Measurements from ENCODE around the gene GDF2. TPM values are rescaled to one million over a fixed set of nuclear protein-coding genes. Genes with fewer than 3 reads are reported as not detected.
A peak's percentile ranks its signal among the peaks of the same experiment; 100 is the strongest.

The GDF2 gene
- total RNA-seq, 1 donor from 2014 or later: not detected

DNA sequence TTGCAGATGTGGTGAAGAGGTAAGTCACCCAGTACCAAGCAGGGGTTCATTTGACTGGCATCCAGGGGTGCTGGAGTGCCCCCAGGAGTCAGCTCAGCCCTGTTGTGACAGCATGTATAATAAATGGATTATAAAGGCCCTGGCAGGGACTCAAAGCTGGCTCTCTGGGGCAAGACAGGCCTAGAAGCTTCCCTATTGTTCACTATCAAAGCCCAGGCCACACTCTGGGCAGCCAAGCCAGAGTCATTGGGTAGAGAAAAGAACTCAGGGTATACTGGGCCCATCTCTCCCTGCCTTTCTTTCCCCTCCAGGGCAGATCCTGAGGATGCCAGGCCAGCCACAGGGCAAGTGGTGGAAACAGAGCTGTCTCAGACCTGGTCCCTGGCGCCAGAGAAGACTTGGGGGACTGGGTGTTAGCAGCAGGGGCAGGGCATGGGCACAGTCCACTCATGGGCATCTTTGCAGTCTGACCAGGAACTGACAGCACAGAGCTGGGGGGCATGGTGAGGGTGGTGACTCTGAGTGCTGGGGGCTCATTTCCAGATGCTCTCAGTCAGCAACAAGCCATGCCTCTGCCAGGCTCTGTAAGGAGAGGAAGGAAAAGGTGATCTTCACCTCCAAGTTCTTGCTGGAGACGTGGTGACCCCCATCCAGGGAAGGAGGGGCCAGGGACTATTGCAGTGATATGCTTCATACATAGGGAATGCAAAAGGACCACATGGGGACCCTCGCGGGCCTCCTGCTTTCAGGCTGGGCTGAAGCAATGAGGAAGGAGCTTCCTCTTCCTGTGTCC lies 37.6 kb downstream of the GDF2 start:
- TF ChIP-seq, protein P1, sequence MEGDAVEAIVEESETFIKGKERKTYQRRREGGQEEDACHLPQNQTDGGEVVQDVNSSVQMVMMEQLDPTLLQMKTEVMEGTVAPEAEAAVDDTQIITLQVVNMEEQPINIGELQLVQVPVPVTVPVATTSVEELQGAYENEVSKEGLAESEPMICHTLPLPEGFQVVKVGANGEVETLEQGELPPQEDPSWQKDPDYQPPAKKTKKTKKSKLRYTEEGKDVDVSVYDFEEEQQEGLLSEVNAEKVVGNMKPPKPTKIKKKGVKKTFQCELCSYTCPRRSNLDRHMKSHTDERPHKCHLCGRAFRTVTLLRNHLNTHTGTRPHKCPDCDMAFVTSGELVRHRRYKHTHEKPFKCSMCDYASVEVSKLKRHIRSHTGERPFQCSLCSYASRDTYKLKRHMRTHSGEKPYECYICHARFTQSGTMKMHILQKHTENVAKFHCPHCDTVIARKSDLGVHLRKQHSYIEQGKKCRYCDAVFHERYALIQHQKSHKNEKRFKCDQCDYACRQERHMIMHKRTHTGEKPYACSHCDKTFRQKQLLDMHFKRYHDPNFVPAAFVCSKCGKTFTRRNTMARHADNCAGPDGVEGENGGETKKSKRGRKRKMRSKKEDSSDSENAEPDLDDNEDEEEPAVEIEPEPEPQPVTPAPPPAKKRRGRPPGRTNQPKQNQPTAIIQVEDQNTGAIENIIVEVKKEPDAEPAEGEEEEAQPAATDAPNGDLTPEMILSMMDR (IDR thresholded peaks at IDR 0.05; ENCODE audit: unreplicated experiment): no peak
- no peak overlapping the region for H3K4me3 Mint-ChIP-seq (ENCODE audit: low read depth)

GRCh38 chr10:47360419-47361040 lies 38.3 kb downstream of the GDF2 start:
- H3K27me3 Mint-ChIP-seq: peaks cover 10% of the 10 kb centered on the region
- no peaks in the 10 kb centered on the region for H3K9me3 Mint-ChIP-seq (ENCODE audit: low read depth)
- no peaks in the 10 kb centered on the region for H3K36me3 Mint-ChIP-seq (ENCODE audit: insufficient read depth)
- no peak overlapping the region for H3K27ac Mint-ChIP-seq
- peaks cover 3% of the 10 kb centered on the region for H3K4me1 Mint-ChIP-seq (ENCODE audit: low read depth)
- TF ChIP-seq, protein P1 (IDR thresholded peaks at IDR 0.05; ENCODE audit: unreplicated experiment): no peak
- H3K4me3 Mint-ChIP-seq (ENCODE audit: low read depth): no peak overlapping the region
- DNase-seq (ENCODE audit: low spot score, unreplicated experiment): no peak

More for the DNA sequence above, 37.6 kb downstream of the GDF2 start:
- DNase-seq (ENCODE audit: low spot score, unreplicated experiment): no peak
- Mint-ChIP-seq H3K27me3 (peaks cover 3% of the 10 kb centered on the region), H3K9me3 (ENCODE audit: low read depth) (no peaks in the 10 kb centered on the region), H3K36me3 (ENCODE audit: insufficient read depth) (no peaks in the 10 kb centered on the region), H3K27ac (no peak overlapping the region), H3K4me1 (ENCODE audit: low read depth) (peaks cover 3% of the 10 kb centered on the region)

GRCh38 chr10:47361293-47361692 lies 39.0 kb downstream of the GDF2 start:
- Mint-ChIP-seq H3K27ac (no peak overlapping the region), H3K9me3 (ENCODE audit: low read depth) (no peaks in the 10 kb centered on the region), H3K4me3 (ENCODE audit: low read depth) (no peak overlapping the region), H3K36me3 (ENCODE audit: insufficient read depth) (no peaks in the 10 kb centered on the region), H3K4me1 (ENCODE audit: low read depth) (peaks cover 3% of the 10 kb centered on the region), H3K27me3 (peaks cover 16% of the 10 kb centered on the region)
- peak; percentile 45 for DNase-seq (ENCODE audit: low spot score, unreplicated experiment)
- TF ChIP-seq, protein P1 (IDR thresholded peaks at IDR 0.05; ENCODE audit: unreplicated experiment): peak; percentile 90

GRCh38 chr10:47362199-47362598 lies 39.9 kb downstream of the GDF2 start:
- TF ChIP-seq, protein P1 (IDR thresholded peaks at IDR 0.05; ENCODE audit: unreplicated experiment): no peak
- H3K36me3 Mint-ChIP-seq (ENCODE audit: insufficient read depth): no peaks in the 10 kb centered on the region
- H3K27me3 Mint-ChIP-seq: peaks cover 20% of the 10 kb centered on the region
- no peak overlapping the region for H3K27ac Mint-ChIP-seq
- no peak overlapping the region for H3K4me3 Mint-ChIP-seq (ENCODE audit: low read depth)
- H3K9me3 Mint-ChIP-seq (ENCODE audit: low read depth): no peaks in the 10 kb centered on the region
- H3K4me1 Mint-ChIP-seq (ENCODE audit: low read depth): peaks cover 3% of the 10 kb centered on the region
- no peak for DNase-seq (ENCODE audit: low spot score, unreplicated experiment)

- DNase-seq (ENCODE audit: low spot score, unreplicated experiment): no peak
- Mint-ChIP-seq H3K27ac (no peak overlapping the region), H3K27me3 (peaks cover 20% of the 10 kb centered on the region), H3K4me1 (ENCODE audit: low read depth) (peaks cover 4% of the 10 kb centered on the region), H3K9me3 (ENCODE audit: low read depth) (no peaks in the 10 kb centered on the region), H3K36me3 (ENCODE audit: insufficient read depth) (no peaks in the 10 kb centered on the region), H3K4me3 (ENCODE audit: low read depth) (no peak overlapping the region)
- TF ChIP-seq, protein P1 (IDR thresholded peaks at IDR 0.05; ENCODE audit: unreplicated experiment): no peak
Observed at GRCh38 chr10:47363781-47364180, 41.5 kb downstream of the GDF2 start.
